Measurements from ENCODE around the gene EGFL7. TPM values are rescaled to one million over a fixed set of nuclear protein-coding genes. Genes with fewer than 3 reads are reported as not detected.

Gene EGFL7
- total and polyA plus RNA-seq, 2 of the 13 experiments (the other 11 are each of a cell fraction or from before 2014, with no cell fraction given): 0.20 to 5.1 TPM

- BruUV-seq (replicated peaks): no TSS peak
- ChIA-PET CTCF (ENCODE audit: low intra/inter-chr PET ratio, low total read pairs) (no interaction called here), POLR2A (interaction anchor here (1.0 to 2.6 kb wide), 4 partner anchors 72 to 141 kb away, joined by 3 to 25 read pairs (median 4); no protein-coding TSS in a partner anchor)
- no peaks in the 10 kb centered on the region for H3K79me2 ChIP-seq (ENCODE audit: insufficient read depth, low read length)
- peak; percentile 69 for DNase-seq (ENCODE audit: low spot score)
- WGBS (ENCODE audit: low lambda C conversion rate): 0% methylated on average over 11 of the region's 19 CpGs
- peak overlapping the region; percentile 45 for H3K4me2 ChIP-seq (ENCODE audit: low read depth, low read length)
- H3K36me3 ChIP-seq (replicated peaks in 1 of 2; ENCODE audit: control insufficient read depth in 1 of 2, insufficient read depth in 2 of 2, low read length in 2 of 2): no peaks in the 10 kb centered on the region
- in situ Hi-C loops (cut with HindIII; ENCODE audit: extremely low pct_ligation_motif_present, low pct_unique_long_range_greater_than_20kb) (loop anchor here (5.0 to 25.0 kb wide), 2 partner anchors 133 to 288 kb away; partner anchors contain the start of gene GPSM1), intact Hi-C loops (cut with micrococcal nuclease; ENCODE audit: unreplicated experiment) (loop anchor here (5.0 kb wide), 1 partner anchor 378 kb away; the partner anchor contains the start of gene QSOX2)
- FAIRE-seq: no peak
- peaks cover 54% of the 10 kb centered on the region for H3K4me1 ChIP-seq (ENCODE audit: insufficient read depth, low read length)
- peaks cover 30% of the 10 kb centered on the region; the same call in 1 of the 2 replicates for H4K20me1 ChIP-seq (ENCODE audit: insufficient read depth, low read length)
- H3K4me3 ChIP-seq (replicated peaks in 1 of 3; ENCODE audit: insufficient read depth in 1 of 3, low read depth in 2 of 3, low read length in 3 of 3): peak overlapping the region in 1 of 3 experiments; percentile 25; a peak in 1 of 6 replicates
- peaks cover 42 to 90% of the 10 kb centered on the region in 2 experiments; a peak in 4 of 5 replicates for H3K27me3 ChIP-seq (ENCODE audit: control insufficient read depth in 1 of 2, insufficient read depth in 2 of 2, low read length in 2 of 2)
- ATAC-seq: peak; percentile 20
- H2AFZ ChIP-seq (ENCODE audit: low read length): no peak overlapping the region
- no peaks in the 10 kb centered on the region for H3K9me3 ChIP-seq (ENCODE audit: low read length)
- no peak overlapping the region for H3K9ac ChIP-seq (ENCODE audit: insufficient read depth, low read depth, low read length)
- H3K27ac ChIP-seq (ENCODE audit: extremely low read length, insufficient read depth, low read length): no peak overlapping the region
- no peak for TF ChIP-seq ZNF274 (CRISPR knock-in tag; IDR thresholded peaks at IDR 0.05)
- TF ChIP-seq NCOR1 (IDR thresholded peaks at IDR 0.05; ENCODE audit: borderline replicate concordance, low read length): peak; percentile 76; the same call in 1 of the 2 replicates
- TF ChIP-seq, protein P1, sequence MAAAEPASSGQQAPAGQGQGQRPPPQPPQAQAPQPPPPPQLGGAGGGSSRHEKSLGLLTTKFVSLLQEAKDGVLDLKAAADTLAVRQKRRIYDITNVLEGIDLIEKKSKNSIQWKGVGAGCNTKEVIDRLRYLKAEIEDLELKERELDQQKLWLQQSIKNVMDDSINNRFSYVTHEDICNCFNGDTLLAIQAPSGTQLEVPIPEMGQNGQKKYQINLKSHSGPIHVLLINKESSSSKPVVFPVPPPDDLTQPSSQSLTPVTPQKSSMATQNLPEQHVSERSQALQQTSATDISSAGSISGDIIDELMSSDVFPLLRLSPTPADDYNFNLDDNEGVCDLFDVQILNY (CRISPR knock-in tag; conservative IDR thresholded peaks at IDR 0.05): peak; percentile 67; the same call in 1 of the 2 replicates
- TF ChIP-seq ZNF766 (CRISPR knock-in tag; IDR thresholded peaks at IDR 0.05; ENCODE audit: borderline replicate concordance): no peak
- 0 out of 2 replicates have a peak, but pooled peaks have one; percentile 41 for TF ChIP-seq TARDBP (CRISPR knock-in tag; IDR thresholded peaks at IDR 0.05)
- TF ChIP-seq MYC (CRISPR knock-in tag; IDR thresholded peaks at IDR 0.05; ENCODE audit: borderline replicate concordance): 0 out of 2 replicates have a peak, but pooled peaks have one; percentile 38
- TF ChIP-seq XBP1 (CRISPR knock-in tag; IDR thresholded peaks at IDR 0.05): no peak
- TF ChIP-seq ZNF850 (CRISPR knock-in tag; conservative IDR thresholded peaks at IDR 0.05): no peak
- TF ChIP-seq NCOA5 (CRISPR knock-in tag; IDR thresholded peaks at IDR 0.05): no peak
- no peak for TF ChIP-seq ZNF335 (CRISPR knock-in tag; IDR thresholded peaks at IDR 0.05)
- TF ChIP-seq SOX13 (IDR thresholded peaks at IDR 0.05): no peak
- TF ChIP-seq SOX13 (CRISPR knock-in tag; conservative IDR thresholded peaks at IDR 0.05 in 1 of 2, IDR thresholded peaks at IDR 0.05 in 1 of 2): peak in 1 of 2 experiments; percentile 42; a peak in 1 of 4 replicates
- TF ChIP-seq ZBTB33 (CRISPR knock-in tag; IDR thresholded peaks at IDR 0.05): no peak
- peak; percentile 76 for TF ChIP-seq TEAD3 (CRISPR knock-in tag; optimal IDR thresholded peaks at IDR 0.05; ENCODE audit: borderline replicate concordance)
- TF ChIP-seq, protein P2, sequence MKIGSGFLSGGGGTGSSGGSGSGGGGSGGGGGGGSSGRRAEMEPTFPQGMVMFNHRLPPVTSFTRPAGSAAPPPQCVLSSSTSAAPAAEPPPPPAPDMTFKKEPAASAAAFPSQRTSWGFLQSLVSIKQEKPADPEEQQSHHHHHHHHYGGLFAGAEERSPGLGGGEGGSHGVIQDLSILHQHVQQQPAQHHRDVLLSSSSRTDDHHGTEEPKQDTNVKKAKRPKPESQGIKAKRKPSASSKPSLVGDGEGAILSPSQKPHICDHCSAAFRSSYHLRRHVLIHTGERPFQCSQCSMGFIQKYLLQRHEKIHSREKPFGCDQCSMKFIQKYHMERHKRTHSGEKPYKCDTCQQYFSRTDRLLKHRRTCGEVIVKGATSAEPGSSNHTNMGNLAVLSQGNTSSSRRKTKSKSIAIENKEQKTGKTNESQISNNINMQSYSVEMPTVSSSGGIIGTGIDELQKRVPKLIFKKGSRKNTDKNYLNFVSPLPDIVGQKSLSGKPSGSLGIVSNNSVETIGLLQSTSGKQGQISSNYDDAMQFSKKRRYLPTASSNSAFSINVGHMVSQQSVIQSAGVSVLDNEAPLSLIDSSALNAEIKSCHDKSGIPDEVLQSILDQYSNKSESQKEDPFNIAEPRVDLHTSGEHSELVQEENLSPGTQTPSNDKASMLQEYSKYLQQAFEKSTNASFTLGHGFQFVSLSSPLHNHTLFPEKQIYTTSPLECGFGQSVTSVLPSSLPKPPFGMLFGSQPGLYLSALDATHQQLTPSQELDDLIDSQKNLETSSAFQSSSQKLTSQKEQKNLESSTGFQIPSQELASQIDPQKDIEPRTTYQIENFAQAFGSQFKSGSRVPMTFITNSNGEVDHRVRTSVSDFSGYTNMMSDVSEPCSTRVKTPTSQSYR (CRISPR knock-in tag; IDR thresholded peaks at IDR 0.05; ENCODE audit: borderline replicate concordance): peak; percentile 33; the same call in 1 of the 2 replicates
- TF ChIP-seq SIX4 (CRISPR knock-in tag; IDR thresholded peaks at IDR 0.05): no peak; the same call in 1 of the 2 replicates
Measured at GRCh38 chr9:136625101-136626065, 37.3 kb upstream of the EGFL7 start.

Measured in HepG2 (cell line).